Measurements from ENCODE around the gene MYMK.

The MYMK gene

DNA sequence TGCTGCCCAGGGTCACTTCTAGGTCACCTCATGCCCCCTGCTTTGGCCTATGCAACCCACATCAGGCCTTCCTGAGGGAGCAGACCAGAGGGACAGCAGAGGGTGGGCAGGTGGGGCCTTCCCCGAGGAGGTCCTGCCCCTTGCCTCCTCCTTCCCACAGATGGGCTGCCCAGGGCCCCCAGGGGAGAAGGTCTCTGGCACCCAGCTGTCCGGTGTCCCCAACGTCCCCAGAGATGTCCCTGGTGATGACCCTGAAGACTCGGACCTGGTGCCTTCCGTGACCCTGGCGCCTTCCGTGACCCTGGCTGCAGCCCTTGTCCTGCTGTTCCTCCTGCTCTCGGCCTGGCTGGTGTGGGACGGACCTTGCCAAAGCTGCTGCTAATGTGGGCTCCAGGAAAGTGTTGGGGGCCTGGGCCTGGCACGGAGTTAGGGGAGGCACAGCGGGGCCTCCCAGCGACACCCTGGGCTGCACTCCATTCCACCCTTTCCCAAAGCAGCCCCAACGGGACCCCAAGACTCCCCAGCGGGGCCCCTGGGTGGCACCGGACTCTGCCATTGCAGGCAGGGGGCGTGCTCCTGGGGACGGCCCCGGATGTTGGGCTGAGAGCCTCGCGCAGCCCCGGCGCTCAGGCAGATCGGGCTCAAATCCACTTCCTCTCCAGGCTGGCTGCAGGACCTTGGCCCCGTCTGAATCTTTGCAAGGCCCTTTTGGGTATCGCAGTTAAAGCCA, 39.1 kb downstream of the MYMK start:
- DNase-seq (ENCODE audit: low spot score): peak; percentile 45

DNA sequence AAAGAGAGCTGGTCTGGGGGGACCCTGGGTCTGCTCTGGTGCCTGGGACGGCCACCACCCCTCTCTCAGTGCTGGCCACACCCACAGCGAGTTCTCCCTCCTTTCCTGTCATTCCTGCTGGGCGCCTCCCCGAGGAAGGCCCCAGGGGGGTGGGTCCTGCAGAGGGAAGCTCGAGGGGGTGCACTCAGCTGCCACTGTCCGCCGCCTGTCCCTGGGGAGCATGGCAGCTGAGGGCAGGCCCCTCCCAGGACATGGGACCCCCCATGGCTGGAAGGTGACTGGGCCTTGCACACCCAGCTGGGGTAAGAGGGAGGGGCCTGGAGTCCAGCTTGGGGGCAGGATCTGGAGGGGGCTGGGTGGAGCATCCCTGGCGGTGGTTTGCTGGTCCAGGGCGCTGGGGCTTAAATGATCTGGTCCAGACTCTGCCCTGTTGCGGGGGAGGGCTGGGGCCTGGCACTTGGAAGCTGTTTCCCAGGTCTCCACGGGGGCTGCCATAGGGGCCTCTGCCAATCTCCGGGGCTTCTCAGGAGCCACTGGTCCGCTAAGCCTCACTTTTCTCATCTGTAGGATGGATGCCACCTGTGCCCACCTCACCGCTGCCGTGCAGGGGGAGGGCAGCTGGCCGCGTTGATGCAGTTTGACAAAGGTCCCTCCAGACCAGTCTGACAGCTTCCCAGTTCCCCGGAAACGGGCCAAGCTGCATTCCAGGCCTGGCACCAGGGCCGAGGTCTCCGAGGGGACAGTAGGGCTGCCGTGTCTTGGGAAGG, 39.9 kb downstream of the MYMK start:
- peak; percentile 51 for DNase-seq (ENCODE audit: low spot score)

DNA sequence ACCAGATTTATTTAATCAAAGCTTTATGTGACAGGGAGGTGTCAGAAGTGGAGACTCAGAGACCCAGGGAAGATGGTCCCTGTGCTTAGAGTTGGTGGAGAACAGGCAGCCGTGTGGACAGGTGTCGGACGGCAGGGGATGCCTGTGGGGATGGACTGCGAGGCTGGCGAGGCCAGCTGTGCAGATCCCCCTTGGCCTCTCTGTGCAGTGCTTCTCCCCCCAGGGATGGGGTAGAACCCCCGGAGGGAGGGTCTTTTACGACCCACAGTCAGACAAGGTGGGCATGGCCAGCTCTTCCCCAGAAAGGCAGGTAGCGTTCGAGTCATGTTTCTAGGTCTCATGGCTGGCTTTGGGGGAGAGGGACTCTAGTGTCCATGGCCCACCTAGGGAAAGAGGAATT, 41.1 kb downstream of the MYMK start:
- DNase-seq (ENCODE audit: low spot score): no peak

DNA sequence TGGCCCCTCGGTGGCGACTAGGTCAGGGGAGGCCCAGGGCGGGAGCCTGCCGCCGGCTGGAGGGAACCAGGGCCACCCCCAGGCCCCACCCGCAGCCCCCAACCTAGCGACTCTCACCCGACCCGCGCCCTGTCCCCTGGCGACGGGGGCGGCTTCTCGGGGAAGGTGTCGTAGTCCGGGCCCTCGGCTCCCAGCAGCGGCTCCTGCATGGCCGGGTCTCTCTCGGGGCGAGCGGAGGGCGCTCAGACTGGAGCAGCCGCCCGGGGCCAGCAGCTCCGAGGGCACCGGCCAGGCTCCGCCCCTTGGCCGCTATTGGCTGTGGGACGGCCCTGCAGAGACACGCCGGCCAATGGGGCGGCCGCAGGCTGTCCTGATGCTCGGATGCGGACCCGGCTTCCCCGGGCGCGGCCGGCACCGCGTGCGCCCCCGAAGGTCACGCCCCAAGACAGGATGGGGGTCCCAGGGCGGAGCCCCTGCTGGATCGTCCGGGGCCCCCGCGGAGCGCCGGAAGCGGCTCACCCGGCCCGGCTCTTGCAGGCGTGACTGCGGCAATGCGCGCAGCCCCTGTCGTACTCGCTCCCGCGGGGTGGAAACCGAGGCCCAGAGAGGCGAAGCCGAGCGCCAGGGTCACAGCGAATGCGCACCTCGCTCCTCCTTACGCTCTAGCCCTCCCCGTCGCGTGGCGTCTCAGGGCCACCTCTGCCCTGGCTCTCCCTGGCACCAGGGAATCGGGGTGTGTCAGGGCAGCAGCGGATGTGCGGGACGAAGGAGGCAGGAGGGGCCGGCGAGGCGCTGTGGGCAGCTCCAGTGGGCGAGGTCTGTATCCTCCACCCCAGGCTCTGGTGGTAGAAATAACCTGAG, 45.7 kb downstream of the MYMK start, which contains the start of gene SLC2A6:
TSS of gene SLC2A6 (minus strand) at position 249 of the 861 bp plus-strand sequence. CDS start at position 209, 40 bp downstream.
- peak; percentile 87 for DNase-seq (ENCODE audit: low spot score)

DNA sequence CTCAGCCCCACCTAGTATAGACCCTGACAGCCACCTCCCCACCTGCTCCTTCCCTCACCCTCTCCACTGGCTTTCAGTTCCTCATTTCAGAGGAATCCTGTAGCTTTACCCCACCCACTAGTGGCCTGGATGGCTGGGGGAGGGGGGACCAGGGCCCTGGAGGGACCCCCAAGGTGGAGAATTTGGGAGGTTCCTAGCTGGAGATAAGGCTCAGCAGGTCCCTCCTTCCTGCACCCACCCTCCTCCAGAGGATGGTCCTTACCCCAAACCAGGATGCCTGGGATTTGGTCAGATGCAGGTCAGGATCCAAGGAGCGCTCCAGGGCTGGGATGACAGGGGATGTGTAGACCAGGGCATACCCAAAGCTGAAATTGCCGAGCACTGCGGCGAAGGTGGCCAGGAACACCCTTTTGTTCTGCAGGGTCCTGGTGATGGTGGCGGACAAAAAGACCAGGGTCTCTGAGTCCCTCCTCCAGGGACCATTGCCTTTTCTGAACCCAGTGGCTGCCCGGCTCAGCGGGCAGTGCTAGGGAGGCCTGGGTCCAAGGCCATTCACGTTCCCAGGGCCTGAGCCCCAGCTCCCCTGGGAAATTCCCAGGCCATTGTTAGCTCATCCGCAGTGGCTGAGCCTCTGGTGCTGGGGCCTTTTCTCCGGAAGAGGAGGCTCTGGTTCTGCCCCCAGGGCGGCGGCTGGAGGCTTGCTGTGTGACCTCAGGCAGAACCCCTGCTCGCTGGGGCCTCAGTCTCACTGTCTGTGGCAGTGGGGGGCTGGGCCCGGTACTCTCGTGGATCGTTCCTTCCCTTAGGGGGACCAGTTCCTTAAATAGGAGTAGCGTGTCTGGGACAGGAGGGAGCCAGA, 46.5 kb downstream of the MYMK start:
- peak; percentile 47 for DNase-seq (ENCODE audit: low spot score)

DNA sequence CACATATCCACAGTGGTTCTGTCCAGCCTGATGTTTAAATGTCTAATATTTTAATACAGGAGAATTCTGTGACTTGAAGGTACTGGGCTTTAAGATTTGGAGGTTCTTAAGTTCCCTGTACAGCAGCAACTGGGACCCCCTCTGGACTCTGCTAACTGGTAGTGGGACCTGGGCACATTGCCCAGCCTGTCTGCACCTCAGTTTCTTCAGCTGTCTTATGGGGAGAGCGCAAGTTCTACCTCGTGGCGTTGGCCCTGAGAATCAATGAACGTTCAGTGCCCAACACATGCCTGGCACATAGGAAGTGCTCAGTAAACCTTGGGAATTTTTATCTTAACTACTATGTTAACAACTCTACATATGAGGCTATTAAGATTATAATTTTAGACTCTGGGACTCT, 47.3 kb downstream of the MYMK start:
- DNase-seq (ENCODE audit: low spot score): no peak

DNA sequence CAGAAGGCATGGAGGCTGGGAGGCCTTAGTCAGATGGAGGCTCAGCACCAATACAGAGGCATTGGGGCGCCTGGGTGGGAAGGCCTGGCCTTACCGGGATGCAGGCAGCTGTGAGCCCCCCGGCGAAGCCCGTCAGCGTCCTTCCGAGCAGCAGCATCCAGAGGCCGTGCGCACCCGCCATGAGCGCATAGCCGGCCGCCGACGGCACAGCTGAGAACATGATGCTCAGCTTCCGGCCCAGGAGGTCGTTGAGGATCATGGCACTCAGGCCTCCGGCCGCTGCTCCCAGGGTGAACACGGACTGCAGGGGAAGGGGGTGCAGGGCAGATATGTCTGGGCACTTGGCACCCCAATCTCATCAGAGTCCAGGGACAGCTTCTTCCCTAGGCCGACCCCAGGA, 47.8 kb downstream of the MYMK start:
- DNase-seq (ENCODE audit: low spot score): no peak

DNA sequence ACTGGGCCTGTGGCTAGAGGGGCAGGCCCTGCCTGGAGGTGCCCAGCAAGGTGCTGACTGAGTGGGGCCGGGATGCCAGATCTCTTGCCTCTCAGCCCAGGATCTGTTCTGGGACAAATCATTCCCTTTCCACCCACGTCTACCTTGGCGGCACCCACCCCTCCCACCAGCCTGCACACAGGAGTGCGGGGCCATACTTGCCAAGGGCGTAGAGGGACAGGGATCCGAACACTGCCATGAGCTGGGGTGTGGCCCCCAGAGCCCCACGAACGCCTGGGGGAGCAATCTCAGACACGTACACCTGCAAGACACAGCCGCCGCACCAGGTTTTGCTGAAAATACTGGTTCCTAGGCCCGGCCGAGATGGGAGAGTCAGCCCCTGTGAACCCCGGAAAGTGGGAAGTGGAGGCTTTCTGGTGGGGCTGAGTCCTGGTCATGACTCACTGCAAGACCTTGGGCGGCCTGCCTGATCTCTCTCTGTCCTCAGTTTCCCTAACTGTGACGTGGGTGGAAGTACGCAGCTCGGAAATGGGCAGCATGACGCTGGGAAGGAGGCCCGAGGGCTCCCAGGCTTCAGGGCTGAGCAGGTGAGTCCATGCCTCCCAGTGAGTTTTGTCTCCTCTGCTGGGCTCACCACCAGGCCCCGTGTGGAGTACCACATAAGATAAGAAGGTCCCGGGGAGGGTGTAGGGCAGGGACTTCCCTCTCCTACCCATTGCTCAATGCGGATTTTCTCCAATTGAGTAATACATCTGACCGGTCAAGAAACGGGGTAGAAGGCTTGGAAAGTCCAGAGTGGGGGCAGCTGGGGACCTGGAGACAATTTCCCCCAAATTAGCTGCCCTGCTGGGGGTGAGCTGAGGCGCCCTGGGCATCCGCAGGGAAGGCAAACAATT, 48.5 kb downstream of the MYMK start:
- no peak for DNase-seq (ENCODE audit: low spot score)

DNA sequence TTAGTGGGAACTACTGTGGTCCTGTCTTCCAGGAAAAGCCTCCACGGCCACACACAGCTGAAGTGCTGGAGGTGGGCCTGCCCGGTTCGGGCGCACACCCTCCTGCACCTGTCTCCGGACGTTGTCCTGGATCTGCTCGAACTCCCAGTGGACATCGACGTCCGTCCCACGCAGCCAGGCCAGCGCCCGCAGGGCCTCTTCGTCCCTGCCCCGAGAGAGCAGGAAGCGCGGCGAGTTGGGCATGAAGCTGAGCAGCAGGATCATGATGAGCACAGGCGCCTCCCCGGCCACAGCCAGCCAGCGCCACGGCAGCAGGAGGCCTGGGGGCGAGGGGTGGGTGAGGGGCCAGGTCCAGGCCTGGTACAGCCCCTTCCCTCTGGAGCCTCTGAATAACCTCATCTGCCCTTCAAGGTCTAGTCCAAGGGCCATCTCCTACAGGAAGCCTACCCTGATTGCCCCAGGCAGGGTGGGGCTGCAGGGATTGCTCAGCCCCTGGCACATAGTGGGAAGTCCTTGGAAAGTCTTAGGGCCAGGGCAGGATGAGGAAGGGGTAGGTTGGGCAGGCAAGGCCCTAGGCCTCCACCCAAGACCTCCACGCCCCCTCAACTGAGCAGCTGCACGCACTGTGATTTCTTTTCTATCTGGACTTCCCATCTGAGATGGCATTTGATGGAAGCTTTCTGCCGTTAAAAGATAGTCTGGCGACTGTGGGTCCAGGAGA, 49.3 kb downstream of the MYMK start:
- no peak for DNase-seq (ENCODE audit: low spot score)

DNA sequence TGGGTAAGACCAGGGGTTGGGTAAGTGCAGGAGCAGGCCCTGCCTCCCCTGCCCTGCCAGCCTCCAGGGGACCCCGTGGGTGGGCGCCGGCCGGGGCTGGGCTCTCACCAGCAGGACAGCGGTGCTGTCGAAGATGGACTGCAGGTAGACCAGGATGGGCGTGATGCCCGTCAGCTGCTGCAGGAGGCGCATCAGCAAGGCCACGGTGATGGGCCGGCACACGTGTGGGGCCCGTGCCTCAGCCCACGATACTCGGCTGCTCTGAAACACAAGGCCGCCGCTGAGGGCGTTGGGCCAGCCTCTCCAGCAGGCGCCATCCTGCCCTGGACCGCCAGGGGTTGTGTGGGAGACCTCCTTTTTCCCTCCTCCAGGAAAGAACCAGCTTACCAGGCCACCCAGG, 49.9 kb downstream of the MYMK start:
- DNase-seq (ENCODE audit: low spot score): no peak

DNA sequence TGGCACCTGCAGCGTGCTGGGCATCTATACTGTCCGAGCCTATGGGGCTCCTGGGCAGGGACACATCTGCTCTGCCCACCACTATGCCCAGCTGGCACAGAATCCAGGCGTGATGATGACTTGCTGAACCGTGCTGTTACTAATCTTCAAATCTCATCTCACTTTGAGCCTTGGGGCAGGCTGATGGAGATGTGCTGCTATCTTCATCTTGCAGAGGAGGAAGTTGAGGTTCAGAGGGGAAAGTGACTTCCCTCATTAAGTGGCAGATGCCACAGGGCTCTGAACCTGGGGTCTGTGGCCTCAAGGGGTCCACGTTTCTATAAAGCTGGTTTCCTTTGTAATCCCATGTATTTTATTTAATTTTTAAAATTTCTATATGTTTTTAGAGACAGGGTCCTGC, 50.5 kb downstream of the MYMK start:
- no peak for DNase-seq (ENCODE audit: low spot score)

DNA sequence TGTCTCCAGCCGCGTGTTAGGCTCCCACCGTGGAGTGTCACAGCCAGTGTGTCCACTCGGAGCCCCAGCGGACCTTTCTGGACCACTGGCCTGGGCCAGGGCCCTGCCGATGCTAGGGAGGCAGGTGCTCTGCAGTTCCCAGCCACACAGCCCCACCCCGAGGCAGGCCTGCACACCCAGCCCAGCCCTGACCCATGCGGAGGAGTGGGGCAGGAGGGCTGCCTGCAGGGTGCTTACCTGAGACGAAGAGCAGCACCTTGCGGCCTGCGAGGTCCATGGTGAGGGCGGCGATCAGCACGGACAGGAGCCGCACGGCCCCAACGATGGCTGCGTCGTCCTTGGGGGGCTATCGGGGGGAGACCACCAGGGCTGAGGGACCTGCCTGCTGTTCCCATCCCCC, 51.0 kb downstream of the MYMK start:
- DNase-seq (ENCODE audit: low spot score): no peak

DNA sequence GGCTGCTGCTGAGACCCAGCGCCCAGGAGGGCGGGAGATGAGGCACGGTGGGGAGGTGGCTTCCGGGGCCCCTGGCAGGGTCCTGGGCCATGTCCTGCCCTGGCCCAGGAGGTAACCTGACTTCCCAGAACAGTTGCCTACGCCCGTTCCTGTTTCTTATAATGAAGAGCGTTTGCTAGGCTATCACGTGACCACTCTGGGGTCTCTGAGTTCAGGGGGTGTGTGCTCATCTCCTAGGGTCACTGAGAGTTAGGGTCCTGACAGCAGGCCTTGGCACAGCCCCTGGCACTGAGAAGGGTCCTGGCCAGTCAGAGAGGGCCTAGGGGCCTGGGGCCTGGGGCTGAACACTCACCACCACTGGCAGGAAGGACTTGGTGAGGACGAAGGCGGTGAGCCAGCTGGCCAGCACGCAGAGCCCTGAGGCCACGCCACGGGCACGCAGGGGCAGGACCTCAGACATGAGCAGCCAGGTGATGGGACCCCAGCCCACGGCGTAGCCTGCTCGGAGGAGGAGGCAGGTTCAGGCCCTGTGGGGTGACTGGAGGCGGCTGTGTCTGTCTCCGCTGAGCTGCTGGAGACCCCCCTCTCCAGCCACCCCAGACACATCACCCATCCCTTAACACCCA, 51.9 kb downstream of the MYMK start:
- DNase-seq (ENCODE audit: low spot score): no peak

DNA sequence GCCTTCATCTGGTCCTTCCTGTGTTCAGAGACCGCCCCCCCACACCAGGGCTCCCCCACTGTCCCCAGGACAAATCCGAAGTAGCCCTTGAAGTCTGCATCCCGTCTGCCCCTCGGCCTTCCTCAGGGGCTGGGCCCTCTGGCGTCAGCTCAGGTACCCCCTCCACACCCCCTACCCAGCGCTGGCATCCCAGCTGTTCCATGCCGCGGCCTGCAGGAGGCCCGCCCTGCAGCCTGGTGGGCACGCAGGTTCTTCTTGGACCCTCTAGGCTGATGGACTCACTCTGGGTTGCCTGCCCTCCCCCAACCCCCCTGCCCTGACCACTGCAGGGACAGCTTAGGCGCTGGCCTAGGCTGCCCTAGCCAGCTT, 52.5 kb downstream of the MYMK start:
- no peak for DNase-seq (ENCODE audit: low spot score)

DNA sequence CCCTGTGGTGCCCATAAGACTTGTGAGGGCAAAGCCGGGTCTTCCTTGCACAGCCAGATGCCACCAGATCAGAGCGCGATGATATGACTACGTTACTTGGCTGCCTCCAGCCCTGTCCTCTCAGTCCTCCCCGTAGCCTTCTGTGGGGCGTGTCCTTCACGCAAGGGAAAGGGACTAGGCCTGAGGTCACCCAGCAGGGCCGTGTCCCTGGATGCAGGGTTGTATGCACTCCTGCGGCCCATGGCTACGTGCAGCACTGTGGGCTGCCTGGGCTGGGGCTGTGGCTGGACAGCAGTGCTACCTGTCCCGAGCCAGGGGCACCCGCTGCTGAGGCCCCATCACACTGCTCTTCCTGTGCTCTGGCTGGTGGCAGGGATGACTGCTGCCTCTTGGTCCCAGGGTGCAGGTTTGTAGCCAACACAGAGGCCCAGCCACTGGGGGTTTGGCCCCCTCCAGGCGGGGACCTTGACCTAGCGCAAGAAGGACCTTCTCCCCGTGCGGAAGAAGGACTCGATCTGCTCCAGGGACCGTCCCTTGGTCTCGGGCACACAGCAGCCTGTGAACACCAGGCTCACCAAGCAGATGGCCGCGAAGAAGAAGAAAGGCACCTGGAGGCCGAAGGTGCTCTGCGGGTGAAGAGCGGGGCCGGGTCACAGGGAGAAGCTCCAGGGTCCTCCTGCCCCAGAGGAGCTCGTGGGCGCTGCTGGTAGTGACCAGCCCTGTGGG, 53.0 kb downstream of the MYMK start:
- DNase-seq (ENCODE audit: low spot score): no peak

DNA sequence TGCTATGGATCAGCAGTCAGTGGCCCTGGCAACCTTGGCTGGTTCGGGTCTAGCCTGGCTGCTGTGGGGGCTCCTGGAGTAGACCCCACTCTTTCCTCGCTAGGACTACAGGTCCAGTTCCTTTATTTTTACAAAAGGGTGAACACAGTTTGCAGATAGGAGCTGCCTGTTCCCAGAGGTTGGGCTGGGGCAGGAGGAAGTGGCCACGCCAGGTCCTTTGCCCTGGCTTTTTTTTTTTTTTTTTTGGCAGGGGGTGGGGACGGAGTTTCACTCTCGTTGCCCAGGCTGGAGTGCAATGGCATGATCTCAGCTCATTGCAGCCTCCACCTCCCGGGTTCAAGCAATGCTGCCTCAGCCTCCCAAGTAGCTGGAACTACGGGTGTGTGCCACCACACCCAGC, 53.8 kb downstream of the MYMK start:
- DNase-seq (ENCODE audit: low spot score): no peak

DNA sequence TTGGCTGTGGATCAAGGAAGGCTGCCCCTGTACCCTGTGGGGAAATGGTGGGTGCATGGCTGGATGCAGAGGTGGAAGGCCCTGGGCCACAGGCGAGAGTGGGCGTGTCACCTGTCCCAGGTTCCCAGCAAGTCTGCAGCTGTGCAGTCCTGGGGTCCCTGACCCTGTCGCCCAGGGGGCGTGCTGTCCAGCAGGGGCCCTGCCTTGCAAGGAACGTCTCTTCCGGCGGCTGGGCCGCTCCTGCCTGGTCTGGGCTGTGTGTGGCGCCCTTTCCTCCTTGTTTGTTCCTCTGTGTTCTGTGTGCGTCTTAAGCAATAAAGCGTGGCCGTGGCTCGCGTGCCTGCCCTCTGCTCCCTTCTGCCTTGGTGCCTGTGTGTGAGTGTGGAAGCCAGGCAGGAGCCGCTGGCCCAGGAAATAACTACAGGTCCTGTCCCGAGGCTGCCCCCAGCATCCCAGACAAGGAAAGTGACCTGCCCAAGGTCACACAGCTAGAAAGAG, 54.3 kb downstream of the MYMK start:
- DNase-seq (ENCODE audit: low spot score): no peak

DNA sequence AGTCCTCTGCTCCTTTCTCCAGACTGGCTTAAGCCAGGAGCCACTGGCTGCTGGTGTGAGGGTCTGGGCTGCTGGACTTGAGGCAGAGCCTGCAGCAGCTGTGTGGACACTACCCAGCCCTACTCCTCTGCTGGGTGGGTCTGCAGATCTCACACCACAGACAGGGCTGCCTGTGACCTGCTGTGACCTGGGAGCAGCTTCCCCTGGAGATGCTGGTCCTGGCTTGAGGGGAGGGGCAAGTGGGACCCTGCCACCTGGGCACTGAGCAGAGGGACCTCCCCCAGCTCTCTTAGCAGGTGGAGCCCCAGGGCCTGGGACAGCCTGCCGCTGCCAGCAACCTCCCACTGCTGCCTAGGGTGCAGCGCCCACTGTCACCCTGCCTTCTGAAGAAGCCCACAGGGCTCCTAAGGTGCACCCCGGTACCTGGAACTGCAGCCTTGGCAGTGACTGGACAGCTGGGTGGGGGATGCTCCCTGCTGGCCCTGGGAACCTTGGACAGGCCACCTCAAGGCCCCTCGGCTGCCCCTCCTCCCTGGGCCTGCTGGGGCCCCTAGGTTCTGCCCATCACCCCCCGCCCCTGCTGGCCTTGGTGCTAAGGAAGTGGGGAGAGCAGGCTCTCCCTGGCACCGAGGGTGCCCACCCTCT, 55.9 kb downstream of the MYMK start:
- DNase-seq (ENCODE audit: low spot score): no peak
